IMR-90 (cell line): ENCODE results near the gene RPN1. TPM values are rescaled to one million over a fixed set of nuclear protein-coding genes. Genes with fewer than 3 reads are reported as not detected.

Experiments used
- ATAC-seq: fragments of 200-7000 bp; cut with Tn5 transposase; 2 replicates; pipeline ENCODE4 v1.9.1; 2020; ENCODE audit warnings: low read depth, mild to moderate bottlenecking, moderate library complexity
- BruUV-seq: library from RNA; stranded (reverse); fragments of 400-500 nt; replicated peaks from 2 replicates; lab custom pipeline; 2021; lab: Mats Ljungman, UMichigan
- CTCF ChIA-PET: fragments of 300-600 bp; formaldehyde crosslinking; extraction: SDS; loops from one replicate; lab custom pipeline; 2021; ENCODE audit warnings: antibody characterized with exemption; lab: Yijun Ruan, JAX
- POLR2A ChIA-PET: fragments of 300-600 bp; sonication (Branson Sonifier 250); formaldehyde crosslinking; loops from one replicate; lab custom pipeline; 2022; ENCODE audit warnings: antibody characterized with exemption; ENCODE audit not compliant: unreplicated experiment; lab: Charles Lee
- DNase-seq: peaks from one replicate; pipeline ENCODE4 v3.0.0; 2013
- H2AFZ ChIP-seq: replicated peaks from 2 replicates; pipeline ENCODE3; 2013; ENCODE audit warnings: low read length, mild to moderate bottlenecking; ENCODE audit not compliant: poor library complexity
- H2AK5ac ChIP-seq: 2 replicates; pipeline ENCODE4 v1.6.1; 2013; ENCODE audit warnings: low read depth, low read length, inconsistent platforms
- H2AK9ac ChIP-seq: replicated peaks from 2 replicates; pipeline ENCODE3; 2013; ENCODE audit warnings: mild to moderate bottlenecking, low read depth, low read length, moderate library complexity; ENCODE audit not compliant: poor library complexity
- H2BK120ac ChIP-seq: 2 replicates; pipeline ENCODE4 v1.6.1; 2013; ENCODE audit warnings: low read depth, low read length, inconsistent platforms
- H2BK15ac ChIP-seq: 3 replicates; pipeline ENCODE4 v1.6.1; 2013; ENCODE audit warnings: low read depth, low read length, inconsistent platforms
- H2BK20ac ChIP-seq: 2 replicates; pipeline ENCODE4 v1.6.1; 2013; ENCODE audit warnings: low read depth, mild to moderate bottlenecking, inconsistent platforms, low read length, moderate library complexity
- H2BK5ac ChIP-seq: 2 replicates; pipeline ENCODE4 v1.6.1; 2013; ENCODE audit warnings: mild to moderate bottlenecking, low read depth, low read length, inconsistent platforms; ENCODE audit not compliant: poor library complexity, severe bottlenecking
- H3K14ac ChIP-seq: replicated peaks from 2 replicates; pipeline ENCODE4 v1.6.1; 2013; ENCODE audit warnings: low read depth, low read length, inconsistent platforms
- H3K18ac ChIP-seq: 2 replicates; pipeline ENCODE4 v1.6.1; 2013; ENCODE audit warnings: low read depth, low read length, control low read depth
- H3K23ac ChIP-seq: 2 replicates; pipeline ENCODE4 v1.6.1; 2013; ENCODE audit warnings: low read depth, low read length, inconsistent platforms
- H3K27ac ChIP-seq: 2 replicates; pipeline ENCODE4 v1.5.1; 2013; ENCODE audit warnings: mild to moderate bottlenecking, control low read depth, low read length; ENCODE audit not compliant: insufficient read depth
- H3K27me3 ChIP-seq: 2 replicates; pipeline ENCODE4 v1.6.1; 2013; ENCODE audit warnings: low read length; ENCODE audit not compliant: control insufficient read depth, insufficient read depth
- H3K36me3 ChIP-seq: 2 replicates; pipeline ENCODE4 v1.6.1; 2013; ENCODE audit warnings: low read length, mixed read lengths; ENCODE audit not compliant: control insufficient read depth, insufficient read depth
- H3K4ac ChIP-seq: 2 replicates; pipeline ENCODE4 v1.6.1; 2013; ENCODE audit warnings: low read depth, low read length, inconsistent platforms
- H3K4me1 ChIP-seq: 2 replicates; pipeline ENCODE4 v1.6.1; 2013; ENCODE audit warnings: low read length, mixed read lengths; ENCODE audit not compliant: control insufficient read depth, insufficient read depth
- H3K4me2 ChIP-seq: 2 replicates; pipeline ENCODE4 v1.6.1; 2013; ENCODE audit warnings: low read depth, mild to moderate bottlenecking, control low read depth, low read length, moderate library complexity
- H3K4me3 ChIP-seq: 2 replicates; pipeline ENCODE4 v1.5.1; 2013; ENCODE audit warnings: low read depth, mild to moderate bottlenecking, control low read depth, low read length, moderate library complexity; ENCODE audit not compliant: insufficient read depth
- H3K56ac ChIP-seq: 2 replicates; pipeline ENCODE4 v1.6.1; 2013; ENCODE audit warnings: low read length, inconsistent platforms; ENCODE audit not compliant: insufficient read depth; ENCODE audit errors: extremely low read depth
- H3K79me1 ChIP-seq, 2 experiments: 2 replicates each; pipeline ENCODE4 v1.6.1; 2013; ENCODE audit warnings: low read length in 2 of 2, inconsistent platforms in 1 of 2, low read depth in 1 of 2
- H3K9ac ChIP-seq: 2 replicates; pipeline ENCODE4 v1.6.1; 2013; ENCODE audit warnings: low read depth, low read length, control low read depth
- H3K9me1 ChIP-seq: 2 replicates; pipeline ENCODE4 v1.6.1; 2013; ENCODE audit warnings: low read length, inconsistent platforms; ENCODE audit not compliant: insufficient read depth
- H3K9me3 ChIP-seq: 2 replicates; pipeline ENCODE4 v1.6.1; 2013; ENCODE audit warnings: low read length; ENCODE audit not compliant: control insufficient read depth, insufficient read depth
- H4K20me1 ChIP-seq: 2 replicates; pipeline ENCODE4 v1.6.1; 2013; ENCODE audit warnings: low read length, inconsistent platforms; ENCODE audit not compliant: insufficient read depth
- H4K5ac ChIP-seq: 2 replicates; pipeline ENCODE4 v1.6.1; 2013; ENCODE audit warnings: mild to moderate bottlenecking, low read depth, low read length, control low read depth
- H4K8ac ChIP-seq, 2 experiments: 2 replicates each; pipeline ENCODE4 v1.6.1; 2013; ENCODE audit warnings: low read depth in 2 of 2, low read length in 2 of 2, control low read depth in 1 of 2, inconsistent platforms in 1 of 2
- H4K91ac ChIP-seq: 2 replicates; pipeline ENCODE4 v1.6.1; 2013; ENCODE audit warnings: low read depth, low read length, inconsistent platforms; ENCODE audit not compliant: insufficient read depth
- SMC3 ChIP-seq: fragments of 150-350 bp; IDR thresholded peaks from 2 replicates; pipeline ENCODE4 v1.6.1; 2016; ENCODE audit warnings: low read depth, mild to moderate bottlenecking, antibody characterized with exemption, low read length, moderate library complexity
- USF2 ChIP-seq: fragments of 150-350 bp; IDR thresholded peaks from 2 replicates; pipeline ENCODE4 v1.6.1; 2017; ENCODE audit warnings: mild to moderate bottlenecking, antibody characterized with exemption, low read length, low read depth
- WGBS, 2 experiments: methylation state at CpG; one replicate each; pipeline versions ENCODE4 v1.1.5 to v1.1.7; 2013; ENCODE audit warnings: missing lambda C conversion rate in 2 of 2; ENCODE audit not compliant: insufficient read length in 1 of 2; ENCODE audit errors: extremely low coverage in 2 of 2; 5-methylcytosine and 5-hydroxymethylcytosine counted together
- dilution Hi-C: fragments of 300-500 bp; cut with HindIII; formaldehyde crosslinking; loops from one replicate; pipeline ENCODE4 v1.14.3; 2018; ENCODE audit warnings: low sequenced_read_pairs; ENCODE audit not compliant: unreplicated experiment
- in situ Hi-C: fragments of 300-500 bp; cut with MboI; formaldehyde crosslinking; loops from 3 replicates; pipeline ENCODE4 v1.14.3; 2019; ENCODE audit warnings: low sequenced_read_pairs, inconsistent platforms, mixed read lengths
- intact Hi-C: fragments of 100-400 bp; cut with micrococcal nuclease; formaldehyde crosslinking; loops from 2 replicates; pipeline ENCODE4 v1.10.0; 2022
- polyA plus RNA-seq, 3 experiments: library from polyadenylated mRNA; depleted of rRNA; stranded (reverse); fragments of >200 nt; gene quantifications; 2 replicates each; pipeline ENCODE4 v1.2.3, GENCODE V29; 2012; ENCODE audit warnings: low replicate concordance in 1 of 3
- total RNA-seq: library from RNA; depleted of rRNA; stranded (reverse); fragments of >200 nt; gene quantifications from 2 replicates; pipeline ENCODE4 v1.2.3, GENCODE V29; 2012

Gene RPN1
- total and polyA plus RNA-seq, 2 of the 4 experiments (the other 2 are of a cell fraction) = 252 to 736 TPM

GRCh38 chr3:128624526-128625138, 26.0 kb downstream of the RPN1 start:
- Histone ChIP-seq H3K23ac (no peak overlapping the region), H2BK5ac (no peak overlapping the region), H3K36me3 (peaks cover 65% of the 10 kb centered on the region), H3K4me1 (0 out of 2 replicates have a peak, but pooled peaks cover 2% of the 10 kb centered on the region), H4K91ac (no peak overlapping the region), H3K4me2 (no peak overlapping the region), H4K5ac (no peak overlapping the region), H3K4me3 (no peak overlapping the region), H3K27ac (no peak overlapping the region), H3K18ac (no peak overlapping the region), H4K20me1 (peaks cover 11% of the 10 kb centered on the region; the same call in 1 of the 2 replicates), H2BK120ac (no peak overlapping the region), H2BK15ac (no peak overlapping the region), H2AK5ac (no peak overlapping the region), H3K56ac (no peak overlapping the region), H2AFZ (no peak overlapping the region), H2BK20ac (no peak overlapping the region), H3K9me1 (peaks cover 7% of the 10 kb centered on the region; the same call in 1 of the 2 replicates), H3K14ac (no peak overlapping the region), H2AK9ac (no peak overlapping the region), H4K8ac (no peak overlapping the region), H3K79me1 (peaks cover 30 to 77% of the 10 kb centered on the region in 2 experiments), H3K9ac (no peak overlapping the region), H3K27me3 (no peaks in the 10 kb centered on the region), H3K9me3 (no peaks in the 10 kb centered on the region), H3K4ac (no peak overlapping the region)
- 85% methylated on average over 4 of the region's 11 CpGs; no CpG with 5 or more reads in 1 of the 2 experiments for WGBS, 2 experiments
- dilution Hi-C loops = no loop called here
- ATAC-seq (no peak), DNase-seq (no peak)
- in situ Hi-C loops = no loop called here
- BruUV-seq = no TSS peak
- POLR2A ChIA-PET = no interaction called here
- intact Hi-C loops = loop anchor here (10.0 kb wide), 1 partner anchor 170 kb away; no protein-coding TSS in a partner anchor
- TF ChIP-seq SMC3 (no peak), USF2 (no peak)
- CTCF ChIA-PET = no interaction called here
